Activated CD4-positive, alpha-beta T cell treated with anti-CD3 and anti-CD28 coated beads, Interleukin-2, amount 50 U/mL, for 24 hours (primary cell): Measurements from ENCODE around the gene THOP1.
"Not testable (repeated sequence)": the region's sequence is repeated elsewhere in the genome, so short reads cannot be mapped to it uniquely, and the experiment has no call there.

Experiments used
- DNase-seq, 2 donors: peaks; one replicate each; pipeline ENCODE4 v3.0.0-alpha.2; 2020; ENCODE audit warnings: low read depth in 1 of 2, low spot score in 1 of 2

The THOP1 gene

GRCh38 chr19:2815923-2816322 lies 30.6 kb downstream of the THOP1 start:
- no peak for DNase-seq

- DNase-seq = no peak
These were observed 31.3 kb downstream of the THOP1 start for GRCh38 chr19:2816641-2817040.

DNA sequence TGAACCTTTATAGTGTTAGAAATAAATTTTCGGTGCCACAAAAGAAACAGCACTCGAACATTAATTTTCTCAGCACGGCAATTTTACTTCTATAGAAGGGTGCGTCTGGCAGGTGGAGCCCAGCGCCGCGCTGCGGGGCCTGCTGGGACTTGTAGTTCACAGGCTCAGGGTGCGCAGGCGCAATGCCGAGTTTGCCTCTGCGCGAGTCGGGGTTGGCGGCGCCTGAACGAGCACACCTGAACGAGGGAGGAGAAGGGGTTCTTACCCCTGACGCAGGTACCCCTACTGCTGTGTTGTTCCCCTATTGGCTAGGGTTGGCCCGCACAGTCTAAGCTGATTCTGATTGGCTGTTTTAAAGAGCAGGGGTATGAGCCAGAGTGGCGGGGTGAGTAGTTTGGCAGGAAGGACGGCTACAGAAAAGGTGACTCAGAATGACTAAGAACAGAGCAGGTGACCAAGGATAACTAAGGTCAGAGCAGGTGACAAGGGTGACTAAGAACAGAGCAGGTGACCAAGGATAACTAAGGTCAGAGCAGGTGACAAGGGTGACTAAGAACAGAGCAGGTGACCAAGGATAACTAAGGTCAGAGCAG lies 32.0 kb downstream of the THOP1 start:
- DNase-seq = not testable (repeated sequence)

GRCh38 chr19:2819540-2820111 lies 34.3 kb downstream of the THOP1 start, which contains the start of gene ZNF554:
ZNF554 (plus strand) TSS chr19:2819868; CDS start chr19:2820072, 204 bp downstream.
- peak; percentile 97 for DNase-seq

DNA sequence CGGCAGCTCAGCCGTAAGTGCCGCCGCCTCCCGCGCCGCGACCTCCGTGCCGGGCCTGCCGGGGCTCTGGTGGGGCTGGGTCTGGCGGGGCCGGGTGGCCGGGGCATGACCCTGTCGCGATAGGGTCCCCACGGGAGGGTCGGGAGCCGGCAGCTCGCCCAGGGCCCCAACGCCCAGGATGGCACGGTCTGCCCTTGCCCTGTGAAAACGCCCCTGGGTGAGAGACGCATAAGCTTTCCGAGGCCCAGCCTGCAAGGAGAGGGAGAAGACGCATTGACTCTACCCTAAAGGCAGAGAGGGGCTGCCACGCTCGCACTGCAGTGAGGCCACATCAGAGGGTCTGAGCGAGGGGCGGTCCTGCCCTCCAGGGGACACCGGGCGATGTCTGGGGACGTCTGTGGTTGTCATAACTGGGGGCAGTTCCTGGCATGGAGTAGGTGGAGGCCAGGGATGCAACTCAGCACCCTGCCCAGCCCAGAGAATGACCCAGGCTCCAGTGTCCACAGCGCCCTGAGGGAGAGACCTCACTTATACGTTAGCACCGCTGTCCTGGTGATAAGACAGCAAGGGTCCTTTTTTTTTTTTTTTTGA lies 34.9 kb downstream of the THOP1 start:
- DNase-seq = no peak

- no peak for DNase-seq
These were observed 37.5 kb downstream of the THOP1 start for GRCh38 chr19:2822846-2823245.

GRCh38 chr19:2823646-2824045 lies 38.3 kb downstream of the THOP1 start:
- DNase-seq = no peak

GRCh38 chr19:2824129-2824528 lies 38.8 kb downstream of the THOP1 start:
- DNase-seq = no peak

- no peak for DNase-seq
These were observed 41.7 kb downstream of the THOP1 start for GRCh38 chr19:2827022-2827421.

GRCh38 chr19:2827840-2828489 lies 42.7 kb downstream of the THOP1 start:
- DNase-seq = no peak

DNA sequence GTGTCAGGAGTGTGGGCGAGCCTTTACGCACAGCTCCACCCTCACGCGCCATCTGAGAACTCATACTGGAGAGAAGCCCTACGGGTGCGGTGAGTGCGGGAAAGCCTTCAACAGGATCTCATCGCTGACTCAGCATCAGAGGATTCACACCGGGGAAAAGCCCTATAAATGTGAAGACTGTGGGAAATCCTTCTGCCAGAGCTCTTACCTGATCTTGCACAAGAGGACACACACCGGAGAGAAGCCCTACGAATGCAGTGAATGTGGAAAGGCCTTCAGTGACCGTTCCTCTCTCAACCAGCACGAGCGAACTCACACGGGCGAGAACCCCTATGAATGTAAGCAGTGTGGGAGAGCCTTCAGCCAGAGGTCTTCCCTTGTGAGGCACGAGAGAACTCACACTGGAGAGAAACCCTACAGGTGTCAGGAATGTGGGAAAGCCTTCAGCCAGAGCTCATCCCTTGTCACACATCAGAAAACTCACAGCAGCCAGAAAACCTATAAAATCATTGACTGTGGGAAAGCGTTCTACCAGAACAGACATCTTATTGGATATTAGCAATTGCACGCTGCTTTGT lies 49.1 kb downstream of the THOP1 start:
- DNase-seq = no peak

- no peak for DNase-seq
These were observed 52.1 kb downstream of the THOP1 start for GRCh38 chr19:2837430-2837829.

GRCh38 chr19:2840794-2841791 lies 55.8 kb downstream of the THOP1 start, which contains the start of gene ZNF555:
ZNF555 (plus strand) TSS chr19:2841475; CDS start chr19:2841573, 98 bp downstream.
- DNase-seq = peak; percentile 93 to 99

DNA sequence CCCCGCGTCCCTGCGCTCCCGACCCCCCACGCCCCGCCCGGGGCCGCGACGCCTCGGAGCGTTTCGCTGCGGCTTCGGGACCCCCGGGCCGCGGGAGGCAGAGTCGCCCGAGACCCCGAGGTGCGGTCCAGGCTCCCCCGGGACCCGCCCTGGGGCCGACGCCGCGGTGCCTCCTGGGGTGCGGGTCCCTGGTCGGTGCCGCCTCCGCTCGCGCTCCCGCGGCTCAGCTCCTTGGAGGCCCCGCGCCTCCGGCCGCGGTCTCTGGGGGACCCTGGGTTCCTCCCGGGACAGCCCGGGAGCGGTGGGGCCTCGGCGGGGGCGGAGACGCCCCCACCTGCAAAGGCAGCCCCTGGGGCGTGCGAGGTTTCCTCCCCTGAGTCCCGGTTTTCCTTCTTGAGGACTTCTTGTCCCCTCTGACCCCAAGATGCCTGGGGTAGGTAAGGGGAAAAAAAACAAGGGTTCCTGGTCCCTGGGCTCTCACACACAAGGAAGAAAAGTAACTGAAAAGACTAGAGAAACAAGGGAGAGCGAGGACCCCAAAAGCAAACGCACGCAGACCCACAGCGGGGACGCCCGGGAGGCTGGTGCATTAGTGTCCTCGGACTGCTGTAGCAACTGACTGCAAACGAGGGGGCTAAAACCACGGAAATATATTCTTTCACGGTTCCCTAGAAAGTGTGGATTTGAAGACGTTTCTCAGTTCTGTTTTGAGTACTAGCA lies 56.7 kb downstream of the THOP1 start:
- no peak for DNase-seq

DNA sequence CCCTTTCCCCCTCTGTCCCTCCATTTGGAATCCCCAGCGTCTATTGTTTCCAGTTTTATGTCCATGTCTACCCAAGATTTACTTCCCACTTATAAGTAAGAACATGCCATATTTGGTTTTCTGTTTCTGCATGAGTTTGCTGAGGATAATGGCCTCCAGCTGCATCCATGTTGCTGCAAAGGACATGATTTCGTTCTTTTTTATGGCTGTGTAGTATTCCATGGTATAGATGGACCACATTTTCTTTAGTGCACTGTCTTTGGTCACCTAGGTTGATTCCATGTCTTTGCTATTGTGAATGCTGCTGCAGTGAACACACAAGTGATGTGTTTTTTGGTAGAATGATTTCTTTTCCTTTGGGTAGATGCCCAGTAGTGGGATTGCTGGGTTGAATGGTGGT lies 59.8 kb downstream of the THOP1 start:
- no peak for DNase-seq

DNA sequence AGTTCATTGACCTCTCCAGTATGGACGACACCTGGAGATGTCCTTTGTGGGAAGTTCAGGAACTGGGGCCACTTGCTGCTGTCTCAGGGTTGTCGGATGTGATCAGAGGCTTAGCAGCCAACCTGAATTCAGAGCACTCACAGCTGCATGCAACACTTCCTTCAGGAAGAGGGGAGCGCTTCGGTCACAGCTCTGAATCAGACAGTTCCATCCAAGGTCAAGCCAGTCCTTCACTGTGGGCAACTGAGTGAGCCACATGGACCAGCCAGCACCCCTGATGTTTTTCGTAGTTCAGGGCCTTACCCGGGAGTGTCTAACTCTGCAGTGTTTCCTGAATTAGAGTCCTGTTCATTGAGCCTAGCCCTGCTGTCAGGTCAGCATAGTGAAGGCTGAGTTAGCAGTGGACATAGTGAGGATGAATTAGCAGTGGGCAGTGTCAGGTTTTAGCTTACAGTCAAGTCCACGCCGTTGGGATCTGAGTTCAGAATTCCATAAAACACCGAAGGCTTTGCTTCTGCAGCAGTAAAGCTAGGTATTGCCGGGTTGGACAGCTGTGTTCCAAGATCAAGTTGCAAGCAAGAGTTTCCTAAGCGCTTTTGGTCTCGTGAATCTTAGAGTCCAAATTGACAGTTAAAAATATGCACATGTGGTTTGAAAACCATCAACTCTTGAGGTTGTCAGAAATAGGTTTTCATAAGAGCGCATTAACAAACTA lies 61.0 kb downstream of the THOP1 start:
- no peak for DNase-seq

GRCh38 chr19:2847507-2847906 lies 62.2 kb downstream of the THOP1 start:
- no peak for DNase-seq

GRCh38 chr19:2848616-2849015 lies 63.3 kb downstream of the THOP1 start:
- no peak for DNase-seq

DNA sequence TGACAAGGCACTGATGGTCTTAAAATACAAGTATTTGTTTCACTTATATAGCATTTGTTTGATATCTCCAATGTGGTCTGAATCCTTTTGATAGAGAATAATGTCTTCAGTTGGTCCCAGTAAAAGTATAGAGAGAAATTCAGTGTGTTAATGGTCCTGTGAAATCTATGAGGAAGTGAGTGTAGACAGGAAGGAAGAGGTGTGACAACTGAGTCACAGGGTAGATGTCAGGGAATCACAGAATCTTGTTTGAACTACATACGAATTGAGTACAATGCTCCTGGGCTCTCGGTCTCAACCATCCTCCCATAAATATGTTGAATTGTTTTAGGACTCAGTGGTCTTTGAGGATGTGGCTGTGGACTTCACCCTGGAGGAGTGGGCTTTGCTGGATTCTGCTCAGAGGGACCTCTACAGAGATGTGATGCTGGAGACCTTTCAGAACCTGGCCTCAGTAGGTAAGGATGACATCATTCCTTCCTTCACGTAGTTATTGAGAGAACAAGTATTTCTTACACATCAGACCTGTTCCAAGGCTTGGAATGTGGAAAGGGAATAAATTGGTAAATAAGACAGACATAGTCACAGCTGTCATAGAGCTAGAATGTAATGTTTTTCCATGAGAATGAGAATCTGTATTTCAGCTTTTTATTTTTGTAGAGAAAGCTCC lies 65.1 kb downstream of the THOP1 start:
- no peak for DNase-seq
